GM18502 (cell line): ENCODE measurements around the gene CTAG2.
"Not testable (repeated sequence)": the region's sequence is repeated elsewhere in the genome, so short reads cannot be mapped to it uniquely, and the experiment has no call there.

Source experiments
- ATAC-seq: cut with Tn5 transposase; IDR thresholded peaks from one replicate; pipeline ENCODE4 v1.9.1; 2021; ENCODE audit warnings: mild to moderate bottlenecking; ENCODE audit not compliant: unreplicated experiment, poor library complexity

The CTAG2 gene

DNA sequence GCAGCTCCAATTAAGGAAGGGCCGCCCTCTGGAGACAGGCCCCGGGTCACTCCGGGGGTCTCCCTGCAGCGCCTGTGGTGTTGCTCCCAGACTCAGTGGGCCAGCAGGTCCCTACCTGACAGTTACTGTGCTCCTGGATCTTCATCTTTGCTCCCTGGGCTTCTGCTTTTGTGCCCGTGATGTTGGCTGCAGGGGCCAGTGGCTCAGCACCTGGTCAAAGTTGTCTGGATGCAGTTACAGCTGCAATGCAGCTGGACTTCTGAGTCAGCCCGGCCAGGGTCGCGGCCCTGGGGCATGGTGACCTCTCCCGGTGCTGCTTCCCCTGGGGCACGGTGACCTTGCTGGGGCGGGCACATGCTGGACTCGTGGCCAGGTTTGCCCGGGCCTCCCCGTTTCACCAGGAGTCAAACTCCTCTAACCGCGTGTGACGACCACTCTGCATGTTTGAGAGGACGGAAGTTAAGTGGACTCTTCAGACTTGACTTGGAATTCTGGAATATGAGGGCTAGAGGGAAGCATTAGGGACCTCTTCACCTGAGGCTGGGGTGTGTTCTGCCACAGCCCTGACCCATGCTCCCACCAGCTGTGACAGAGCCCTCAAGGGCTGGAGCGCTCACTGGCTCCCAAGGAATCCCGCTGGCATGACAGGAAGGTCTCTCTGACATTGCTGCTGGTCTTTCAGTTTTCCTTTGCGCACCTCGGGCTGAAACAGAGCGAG lies 3.7 kb downstream of the CTAG2 start:
- ATAC-seq = no peak

DNA sequence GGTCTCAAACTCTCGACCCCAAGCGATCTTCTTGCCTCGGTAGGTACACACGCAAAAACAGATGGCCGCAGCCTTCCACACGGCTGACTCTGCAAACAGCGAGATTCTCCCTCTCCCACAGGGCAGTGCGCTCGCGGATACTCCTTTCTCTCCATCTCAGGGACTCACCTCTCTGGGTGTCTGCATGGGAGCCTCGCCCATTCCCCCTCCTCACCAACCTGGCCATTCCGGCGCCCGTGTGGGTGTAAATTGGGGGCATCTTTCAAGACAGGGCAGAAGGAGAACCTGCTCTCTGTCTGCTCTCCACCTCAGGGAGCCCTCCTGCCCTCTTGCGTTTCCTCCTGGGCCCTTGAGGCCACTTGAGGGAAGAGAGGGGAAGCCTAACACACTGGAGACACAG lies 4.4 kb downstream of the CTAG2 start:
- no peak for ATAC-seq

- ATAC-seq = not testable (repeated sequence)
Observed at GRCh38 chrX:154645745-154646378, 7.5 kb downstream of the CTAG2 start.

- ATAC-seq = not testable (repeated sequence)
Observed at GRCh38 chrX:154643708-154644107, 9.7 kb downstream of the CTAG2 start.

- ATAC-seq = not testable (repeated sequence)
Observed at GRCh38 chrX:154641740-154642139, 11.6 kb downstream of the CTAG2 start.

GRCh38 chrX:154633661-154634060 lies 19.7 kb downstream of the CTAG2 start:
- ATAC-seq = not testable (repeated sequence)

DNA sequence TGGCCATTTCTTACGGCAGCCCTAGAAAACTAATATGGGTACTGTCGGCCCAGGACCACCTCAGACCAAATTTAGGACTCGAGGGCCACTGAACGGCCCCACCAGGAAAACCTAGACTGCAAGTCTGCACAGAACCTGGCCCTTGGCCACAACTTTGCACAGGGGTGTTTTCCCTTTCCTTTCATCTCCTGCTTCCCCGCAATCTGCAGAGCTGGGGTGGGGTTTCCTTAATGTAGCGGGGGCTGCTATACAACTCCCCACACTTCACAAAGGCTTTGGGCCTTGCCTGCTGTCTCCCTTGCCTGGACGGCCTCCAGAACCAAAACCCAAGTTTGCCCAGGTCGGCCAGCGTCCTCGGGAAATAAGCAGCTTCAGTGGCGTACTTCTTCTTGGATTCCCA lies 22.4 kb downstream of the CTAG2 start:
- ATAC-seq = not testable (repeated sequence)

DNA sequence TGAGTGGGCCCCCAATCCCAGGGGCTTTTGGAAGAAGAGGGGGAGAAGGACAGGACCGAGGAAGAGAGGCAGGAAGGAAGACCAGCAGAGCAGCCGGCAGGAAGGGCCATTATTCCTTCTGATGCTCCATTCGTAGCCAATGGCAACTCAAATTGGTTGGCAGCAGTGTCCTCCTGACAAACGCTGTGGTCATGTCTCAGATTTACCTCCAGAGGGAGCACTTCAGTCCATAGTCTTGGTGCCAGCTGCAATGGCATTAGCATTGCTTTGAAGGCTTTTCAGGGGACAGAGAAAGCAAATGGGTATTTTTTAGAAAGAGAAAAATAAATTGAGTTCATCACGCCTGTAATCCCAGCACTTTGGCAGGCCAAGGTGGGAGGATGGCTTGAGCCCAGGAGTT lies 24.4 kb downstream of the CTAG2 start:
- ATAC-seq = not testable (repeated sequence)

DNA sequence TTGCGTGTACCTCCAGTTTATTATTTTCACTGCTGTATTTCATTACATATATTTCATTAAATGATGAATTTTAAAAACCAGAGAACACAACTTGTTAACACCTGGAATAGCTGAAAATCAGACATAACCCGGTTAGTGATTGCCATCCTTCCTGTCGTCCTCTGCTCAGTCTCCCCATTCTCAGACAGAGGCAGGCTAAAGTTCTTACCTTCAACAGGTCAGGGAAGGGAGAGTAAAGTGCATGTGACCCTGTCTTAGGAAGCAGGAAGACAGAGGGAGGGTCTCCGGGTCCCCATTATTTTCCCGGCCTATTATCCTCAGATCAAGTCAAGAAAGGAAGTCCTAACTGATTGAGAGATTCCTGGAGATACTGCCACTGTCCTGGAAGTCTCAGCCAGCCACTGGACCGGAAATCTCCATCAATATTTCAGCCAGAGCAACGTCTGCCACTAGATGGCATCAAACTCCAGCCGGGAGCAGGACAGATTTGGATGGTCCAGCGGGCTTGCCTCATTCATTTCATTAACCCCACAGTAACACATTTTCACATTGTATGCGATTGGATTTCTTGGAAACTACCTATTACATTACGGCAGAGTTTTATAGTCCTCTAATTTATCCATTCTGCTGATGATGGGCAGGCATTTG lies 32.5 kb downstream of the CTAG2 start:
- not testable (repeated sequence) for ATAC-seq

GRCh38 chrX:154619182-154619581 lies 34.2 kb downstream of the CTAG2 start, which contains the start of gene CTAG1B:
CTAG1B (minus strand) TSS chrX:154619282; CDS start chrX:154619218, 64 bp downstream.
- ATAC-seq = not testable (repeated sequence)

- not testable (repeated sequence) for ATAC-seq
Observed at GRCh38 chrX:154613586-154613985, 39.8 kb downstream of the CTAG2 start.

DNA sequence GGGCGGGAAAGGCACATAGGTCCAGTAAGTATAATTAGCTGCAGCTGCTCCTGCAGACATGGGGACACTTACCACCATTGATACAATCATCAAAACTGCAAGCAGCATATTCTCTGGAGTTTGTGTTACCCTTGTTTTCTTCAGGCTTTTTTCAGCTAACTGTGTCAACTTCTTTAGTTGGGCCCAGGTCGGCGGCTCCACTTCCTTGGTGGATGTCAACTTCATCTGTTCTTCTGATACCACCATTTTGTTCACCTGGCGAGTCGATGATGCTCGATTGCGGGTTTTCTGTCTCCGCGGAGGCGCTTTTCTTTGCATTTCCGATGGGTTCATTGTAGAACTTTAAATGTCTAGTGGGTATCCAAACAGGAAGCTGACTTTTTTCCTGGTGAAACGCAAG lies 42.2 kb downstream of the CTAG2 start:
- not testable (repeated sequence) for ATAC-seq

DNA sequence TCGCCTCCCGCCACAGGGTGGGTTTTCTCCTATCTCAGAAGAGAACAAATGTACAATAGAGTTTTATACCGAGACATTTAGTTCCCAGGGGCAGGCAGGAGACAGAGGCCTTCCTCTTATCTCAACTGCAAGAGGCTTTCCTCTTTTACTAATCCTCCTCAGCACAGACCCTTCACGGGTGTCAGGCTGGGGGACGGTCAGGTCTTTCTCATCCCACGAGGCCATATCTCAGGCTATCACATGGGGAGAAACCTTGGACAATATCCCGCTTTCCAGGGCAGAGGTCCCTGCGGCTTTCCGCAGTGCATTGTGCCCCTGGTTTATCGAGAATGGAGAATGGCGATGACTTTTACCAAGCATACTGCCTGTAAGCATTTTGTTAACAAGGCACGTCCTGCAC lies 44.6 kb downstream of the CTAG2 start:
- ATAC-seq = not testable (repeated sequence)

GRCh38 chrX:154607976-154608375 lies 45.4 kb downstream of the CTAG2 start:
- ATAC-seq = not testable (repeated sequence)

GRCh38 chrX:154607370-154607769 lies 46.0 kb downstream of the CTAG2 start:
- ATAC-seq = no peak

DNA sequence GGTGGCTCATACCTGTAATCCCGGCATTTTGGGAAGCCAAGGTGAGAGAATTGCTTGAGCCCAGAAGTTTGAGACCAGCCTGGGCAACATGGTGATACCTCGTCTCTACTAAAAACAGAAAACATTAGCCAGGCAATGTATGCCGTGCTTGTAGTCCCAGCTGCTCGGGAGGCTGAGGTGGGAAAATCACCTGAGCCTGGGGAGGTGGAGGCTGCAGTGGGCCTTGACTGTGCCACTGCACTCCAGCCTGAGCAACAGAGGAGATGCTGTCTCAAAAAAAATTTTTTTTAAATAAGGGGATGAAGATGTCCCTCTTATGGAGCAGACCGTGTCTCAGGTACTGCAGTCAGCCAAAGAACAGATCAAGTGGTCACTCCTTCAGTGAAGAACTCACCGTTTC lies 47.8 kb downstream of the CTAG2 start:
- ATAC-seq = no peak

DNA sequence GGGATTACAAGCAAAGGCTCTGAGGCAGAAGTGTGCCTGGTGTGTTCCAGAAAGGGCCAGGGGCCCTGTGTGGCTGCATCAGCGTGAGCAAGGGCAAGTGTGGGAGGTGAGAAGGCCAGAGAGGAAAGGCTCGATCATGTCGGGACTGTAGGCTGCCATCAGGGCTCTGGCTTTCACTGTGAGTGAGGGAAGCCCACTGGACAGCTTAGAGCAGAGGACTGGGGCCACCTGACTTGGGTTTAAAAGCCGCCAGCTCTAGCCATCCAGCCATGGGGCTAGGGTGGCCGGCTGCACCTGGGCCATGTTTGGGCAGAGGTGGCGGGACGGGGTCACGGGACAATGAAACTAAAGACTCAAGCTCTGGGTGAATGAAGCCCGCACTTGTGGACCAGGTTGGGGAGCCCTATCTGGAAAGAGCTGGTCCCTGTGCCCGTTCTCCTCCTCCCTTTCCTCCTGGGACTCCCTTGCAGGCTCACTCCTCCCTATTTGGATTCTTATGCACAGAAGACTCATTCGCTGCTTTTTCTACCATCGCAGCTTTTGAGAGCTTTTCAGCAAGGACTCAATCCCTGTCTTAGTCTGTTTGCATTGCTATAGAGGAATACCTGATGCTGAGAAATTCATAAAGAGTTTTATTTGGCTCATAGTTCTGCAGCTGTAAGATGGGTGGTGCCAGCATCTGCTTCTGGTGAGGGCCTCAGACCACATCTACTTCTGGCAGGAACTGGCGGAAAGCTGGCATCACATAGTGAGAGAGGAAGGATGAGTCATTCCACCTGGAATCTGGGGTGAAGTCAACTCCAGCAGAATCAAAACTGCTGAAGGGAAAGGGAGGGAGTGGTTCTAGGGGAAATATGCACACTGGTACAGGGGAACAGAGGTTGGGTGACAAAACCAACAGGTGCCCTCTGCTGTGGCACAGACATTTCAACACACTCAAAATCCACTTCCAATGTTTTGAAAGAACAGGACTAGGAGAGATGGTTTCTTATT lies 49.6 kb downstream of the CTAG2 start:
- ATAC-seq = no peak

DNA sequence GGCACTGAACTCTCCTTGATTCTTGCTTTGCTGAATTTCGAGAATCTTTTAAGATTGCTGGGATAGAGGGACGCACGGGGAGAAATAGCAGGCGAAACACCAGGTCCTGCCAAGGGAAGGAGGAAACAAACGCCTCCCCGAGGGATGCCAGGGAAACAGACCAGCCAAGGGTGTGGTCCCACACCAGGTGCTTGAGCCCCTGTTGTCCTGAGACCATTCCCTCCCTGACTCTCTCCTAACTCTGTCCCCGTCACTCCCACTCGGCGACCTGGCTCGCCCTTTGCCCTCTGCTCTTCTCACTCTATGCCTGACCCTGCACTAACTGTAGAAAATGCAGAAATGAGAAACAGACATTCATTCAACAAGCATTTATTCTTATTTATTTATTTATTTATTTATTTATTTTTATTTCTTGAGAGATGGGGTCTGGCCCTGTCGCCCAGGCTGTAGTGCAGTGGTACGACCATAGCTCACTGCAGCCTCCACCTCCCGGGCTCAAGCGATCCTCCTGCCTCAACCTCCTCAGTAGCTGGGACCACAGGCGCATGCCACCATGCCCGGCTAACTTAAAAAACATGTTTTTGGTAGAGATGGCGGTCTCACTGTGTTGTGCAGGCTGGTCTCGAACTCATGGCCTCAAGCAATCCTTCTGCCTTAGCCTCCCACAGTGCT lies 50.5 kb downstream of the CTAG2 start:
- no peak for ATAC-seq

GRCh38 chrX:154602226-154602625 lies 51.2 kb downstream of the CTAG2 start:
- ATAC-seq = no peak
